ENCODE measurements around the gene ERCC6L.

Gene ERCC6L, protein sequence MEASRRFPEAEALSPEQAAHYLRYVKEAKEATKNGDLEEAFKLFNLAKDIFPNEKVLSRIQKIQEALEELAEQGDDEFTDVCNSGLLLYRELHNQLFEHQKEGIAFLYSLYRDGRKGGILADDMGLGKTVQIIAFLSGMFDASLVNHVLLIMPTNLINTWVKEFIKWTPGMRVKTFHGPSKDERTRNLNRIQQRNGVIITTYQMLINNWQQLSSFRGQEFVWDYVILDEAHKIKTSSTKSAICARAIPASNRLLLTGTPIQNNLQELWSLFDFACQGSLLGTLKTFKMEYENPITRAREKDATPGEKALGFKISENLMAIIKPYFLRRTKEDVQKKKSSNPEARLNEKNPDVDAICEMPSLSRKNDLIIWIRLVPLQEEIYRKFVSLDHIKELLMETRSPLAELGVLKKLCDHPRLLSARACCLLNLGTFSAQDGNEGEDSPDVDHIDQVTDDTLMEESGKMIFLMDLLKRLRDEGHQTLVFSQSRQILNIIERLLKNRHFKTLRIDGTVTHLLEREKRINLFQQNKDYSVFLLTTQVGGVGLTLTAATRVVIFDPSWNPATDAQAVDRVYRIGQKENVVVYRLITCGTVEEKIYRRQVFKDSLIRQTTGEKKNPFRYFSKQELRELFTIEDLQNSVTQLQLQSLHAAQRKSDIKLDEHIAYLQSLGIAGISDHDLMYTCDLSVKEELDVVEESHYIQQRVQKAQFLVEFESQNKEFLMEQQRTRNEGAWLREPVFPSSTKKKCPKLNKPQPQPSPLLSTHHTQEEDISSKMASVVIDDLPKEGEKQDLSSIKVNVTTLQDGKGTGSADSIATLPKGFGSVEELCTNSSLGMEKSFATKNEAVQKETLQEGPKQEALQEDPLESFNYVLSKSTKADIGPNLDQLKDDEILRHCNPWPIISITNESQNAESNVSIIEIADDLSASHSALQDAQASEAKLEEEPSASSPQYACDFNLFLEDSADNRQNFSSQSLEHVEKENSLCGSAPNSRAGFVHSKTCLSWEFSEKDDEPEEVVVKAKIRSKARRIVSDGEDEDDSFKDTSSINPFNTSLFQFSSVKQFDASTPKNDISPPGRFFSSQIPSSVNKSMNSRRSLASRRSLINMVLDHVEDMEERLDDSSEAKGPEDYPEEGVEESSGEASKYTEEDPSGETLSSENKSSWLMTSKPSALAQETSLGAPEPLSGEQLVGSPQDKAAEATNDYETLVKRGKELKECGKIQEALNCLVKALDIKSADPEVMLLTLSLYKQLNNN

GRCh38 chrX:72238721-72239475, at the start of gene ERCC6L:
Gene ERCC6L (minus strand): TSS chrX:72239027. CDS start chrX:72238911, 116 bp downstream.
- FAIRE-seq: no peak

DNA sequence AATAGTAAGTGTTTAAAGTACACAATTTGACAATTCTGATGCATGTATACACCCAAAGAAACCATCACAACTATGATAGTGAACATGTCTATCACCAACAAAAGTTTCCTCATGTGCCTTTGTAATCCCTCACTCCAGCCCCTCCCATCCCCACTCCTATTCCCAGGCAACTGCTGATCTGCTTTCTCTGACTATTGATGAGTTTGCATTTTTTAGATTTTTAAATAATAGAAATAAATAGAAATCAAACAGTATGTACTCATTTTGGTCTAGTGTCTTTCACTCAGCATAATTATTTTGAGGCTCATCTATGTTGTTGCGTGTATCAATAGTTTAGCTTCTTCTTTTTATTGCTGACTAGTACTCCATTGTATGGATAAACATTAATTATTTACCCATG, 43.5 kb upstream of the ERCC6L start:
- no peak for FAIRE-seq

DNA sequence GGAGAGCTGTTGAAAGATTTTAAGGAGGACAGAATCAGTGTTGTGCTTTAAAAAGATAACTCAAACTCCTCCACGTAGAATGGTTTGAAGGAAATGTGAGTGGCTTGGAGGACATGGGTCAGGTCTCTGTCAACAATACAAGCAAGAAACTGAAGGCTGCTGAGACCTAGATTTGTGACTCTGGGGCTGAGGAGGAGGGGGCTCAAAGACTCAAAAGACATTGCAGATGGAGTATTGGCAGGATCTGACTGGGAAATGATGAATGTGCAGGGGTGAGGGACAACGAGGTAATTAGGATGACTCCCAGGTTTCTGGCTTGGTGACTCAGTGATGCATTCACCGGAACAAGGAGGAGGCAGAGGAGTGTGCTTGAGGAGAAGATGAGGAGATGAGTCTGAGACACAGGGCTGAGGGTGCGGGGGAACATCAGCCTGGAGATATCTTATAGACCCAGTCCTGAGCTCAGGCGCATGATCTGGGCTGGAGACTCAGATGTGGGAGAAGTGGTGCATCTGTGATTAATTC, 41.6 kb upstream of the ERCC6L start:
- no peak for FAIRE-seq

DNA sequence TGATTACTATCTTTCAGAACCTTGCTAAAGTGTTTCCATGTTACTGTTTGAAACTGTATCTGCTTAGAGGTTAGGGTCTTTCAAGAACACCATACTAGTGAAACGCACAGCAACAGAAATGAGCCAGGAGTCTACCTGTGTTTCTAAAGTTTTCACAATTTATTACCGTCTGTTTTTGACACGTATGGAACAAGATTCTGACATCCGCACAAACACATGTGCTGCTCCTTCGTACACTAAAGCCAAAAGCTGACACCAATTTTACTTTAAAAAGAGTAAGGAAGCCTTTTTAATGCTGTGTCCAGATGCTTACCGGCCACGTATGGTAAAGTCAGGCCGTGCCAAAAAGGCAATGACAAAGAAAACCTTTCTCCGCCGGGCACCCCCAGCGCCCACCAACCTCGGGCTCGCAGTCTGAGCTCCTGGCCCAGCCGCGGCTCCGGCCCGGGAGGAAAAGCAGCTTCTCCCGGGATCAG, 37.7 kb upstream of the ERCC6L start:
- FAIRE-seq: no peak

GRCh38 chrX:72274526-72274925, 35.7 kb upstream of the ERCC6L start:
- no peak for FAIRE-seq

- FAIRE-seq: no peak
These were observed 34.9 kb upstream of the ERCC6L start for GRCh38 chrX:72273718-72274117.

GRCh38 chrX:72272868-72273267, 34.0 kb upstream of the ERCC6L start:
- FAIRE-seq: no peak

DNA sequence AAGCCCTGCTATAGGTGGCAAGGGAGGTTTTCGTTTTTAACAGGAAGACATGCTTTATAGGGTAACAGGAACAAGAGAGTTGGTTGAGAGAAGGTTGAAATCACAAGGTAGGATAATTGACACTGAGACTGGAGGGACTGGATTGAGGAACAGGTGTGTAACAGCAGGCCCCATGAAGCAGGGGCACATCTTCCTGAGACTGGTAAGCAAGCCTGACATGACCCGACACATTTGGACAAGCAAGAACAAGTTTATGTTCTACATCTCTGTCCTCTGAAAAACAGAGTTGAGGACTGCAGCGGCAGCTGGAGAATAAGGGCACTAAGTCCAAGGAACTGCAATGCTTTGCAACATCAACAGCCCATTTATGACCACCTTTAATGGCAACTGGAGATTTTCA, 33.0 kb upstream of the ERCC6L start:
- FAIRE-seq: no peak

GRCh38 chrX:72271091-72271788, 32.4 kb upstream of the ERCC6L start:
- FAIRE-seq: no peak

DNA sequence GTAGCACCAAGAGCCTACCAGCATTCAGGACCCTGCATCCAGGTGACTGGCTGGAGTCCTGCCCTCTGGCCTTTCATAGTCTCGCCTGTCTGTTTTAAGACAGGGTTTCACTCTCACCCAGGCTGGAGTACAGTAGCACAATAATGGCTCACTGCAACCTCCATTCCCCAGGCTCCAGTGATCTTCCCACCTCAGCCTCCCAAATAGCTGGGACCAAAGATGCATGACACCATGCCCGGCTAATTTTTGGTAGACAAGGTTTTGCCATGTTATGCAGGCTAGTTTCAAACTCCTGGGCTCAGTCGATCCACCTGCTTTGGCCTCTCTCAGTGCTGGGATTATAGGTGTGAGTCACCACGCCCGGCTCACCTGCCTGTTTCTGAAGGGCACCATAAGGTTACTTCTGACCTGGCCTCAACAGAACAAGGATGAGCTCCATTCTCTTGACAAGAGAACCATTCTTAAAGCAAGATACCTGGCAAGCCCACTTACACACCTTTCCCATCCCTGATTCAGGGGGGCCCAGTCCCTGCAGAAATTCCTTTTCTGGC, 31.6 kb upstream of the ERCC6L start:
- no peak for FAIRE-seq

GRCh38 chrX:72269671-72270251, 30.9 kb upstream of the ERCC6L start:
- FAIRE-seq: no peak

GRCh38 chrX:72268597-72269365, 30.0 kb upstream of the ERCC6L start:
- FAIRE-seq: no peak

GRCh38 chrX:72265263-72265662, 26.4 kb upstream of the ERCC6L start:
- no peak for FAIRE-seq

- no peak for FAIRE-seq
These were observed 23.2 kb upstream of the ERCC6L start for GRCh38 chrX:72262077-72262476.

- FAIRE-seq: no peak
These were observed 21.6 kb upstream of the ERCC6L start for GRCh38 chrX:72260448-72260847.

DNA sequence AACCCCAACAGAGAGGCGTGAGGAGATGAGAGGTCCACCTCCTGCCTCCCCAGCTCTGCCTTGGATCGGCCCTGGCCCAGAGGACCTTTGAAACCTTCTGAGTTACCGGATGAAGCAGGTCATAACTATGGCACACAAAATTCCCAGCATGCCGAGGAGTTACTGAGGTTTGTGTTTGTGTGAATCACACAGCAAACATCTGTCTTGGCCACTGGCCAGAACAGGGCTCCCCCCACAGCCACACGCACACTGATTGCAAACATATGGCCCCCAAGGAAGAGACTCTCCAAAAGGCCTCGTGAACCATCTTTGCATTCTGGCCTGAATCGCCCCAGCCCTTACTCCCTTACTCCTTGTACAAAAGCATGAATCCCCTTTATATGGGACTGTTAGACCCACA, 19.3 kb upstream of the ERCC6L start:
- FAIRE-seq: no peak

- FAIRE-seq: no peak
These were observed 17.0 kb upstream of the ERCC6L start for GRCh38 chrX:72255864-72256263.

DNA sequence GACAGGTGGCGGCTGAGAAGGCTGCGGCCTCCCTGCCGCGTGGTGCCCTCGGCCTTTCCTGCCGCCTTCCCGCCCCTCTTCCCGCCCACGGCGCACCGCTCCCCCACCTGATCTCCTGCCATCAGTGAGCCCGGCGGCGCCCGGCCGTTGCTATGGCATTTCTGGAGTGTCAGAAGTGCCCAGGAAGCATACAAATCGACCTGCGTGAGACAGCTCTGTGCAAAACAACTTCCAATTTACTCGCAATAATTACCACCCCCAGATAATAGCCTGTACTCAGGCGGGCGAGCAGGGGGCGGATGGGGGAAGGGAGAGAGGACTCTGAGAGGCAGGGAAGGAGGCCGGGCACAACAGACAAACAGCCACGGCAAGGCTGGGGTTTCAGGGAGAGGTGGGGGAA, 16.6 kb upstream of the ERCC6L start:
- FAIRE-seq: no peak

- no peak for FAIRE-seq
These were observed 16.0 kb upstream of the ERCC6L start for GRCh38 chrX:72254816-72255215.

DNA sequence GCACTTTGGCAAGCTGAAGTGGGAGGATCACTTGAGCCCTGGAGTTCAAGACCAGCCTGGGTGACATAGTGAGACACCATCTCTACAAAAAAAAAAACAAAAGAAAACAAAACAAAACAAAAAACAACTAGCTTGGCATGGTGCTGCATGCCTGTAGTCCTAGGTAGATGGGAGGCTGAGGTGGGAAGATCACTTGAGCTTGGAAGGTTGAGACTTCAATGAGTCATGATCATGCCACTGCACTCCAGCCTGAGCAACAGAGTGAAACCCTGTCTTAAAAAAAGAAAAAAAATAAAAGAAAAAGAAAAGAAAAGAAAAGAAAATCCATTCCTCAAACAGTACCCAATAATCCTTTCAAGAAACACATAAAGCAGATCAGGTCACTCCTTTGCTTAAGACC, 14.9 kb upstream of the ERCC6L start:
- no peak for FAIRE-seq

All from A204.1 (cell line).